Erythroblast (primary cell): ENCODE data around the gene KATNIP.

Experiments used
- GATA1 ChIP-seq: IDR thresholded peaks from 2 replicates; pipeline ENCODE4 v1.6.1; 2011; ENCODE audit warnings: low read depth, mild to moderate bottlenecking, control low read depth, low read length, moderate library complexity
- POLR2A ChIP-seq: IDR thresholded peaks from 2 replicates; pipeline ENCODE4 v1.6.1; 2011; ENCODE audit warnings: mild to moderate bottlenecking, low read length

GRCh38 chr16:27516365-27516764 is 33.6 kb upstream of the KATNIP start:
- no peak for TF ChIP-seq POLR2A
- no peak for TF ChIP-seq GATA1
